HG03196 (cell line): ENCODE measurements around the gene PRKAR1B.

ENCODE experiments used
- ATAC-seq: cut with Tn5 transposase; IDR thresholded peaks from one replicate; pipeline ENCODE4 v1.9.1; 2021; ENCODE audit not compliant: unreplicated experiment

PRKAR1B gene

GRCh38 chr7:727104-727805, at the start of gene PRKAR1B:
Gene PRKAR1B, minus strand, starts transcription at chr7:727281. Its CDS starts 15,776 bp downstream, at chr7:711505.
- ATAC-seq = peak; percentile 25

GRCh38 chr7:776381-776780, 49.3 kb upstream of the PRKAR1B start:
- no peak for ATAC-seq

- no peak for ATAC-seq
These were observed 47.4 kb upstream of the PRKAR1B start for GRCh38 chr7:774161-775109.

- ATAC-seq = no peak
These were observed 46.5 kb upstream of the PRKAR1B start for GRCh38 chr7:773622-773915.

- no peak for ATAC-seq
These were observed 46.0 kb upstream of the PRKAR1B start for GRCh38 chr7:772861-773621.

GRCh38 chr7:772392-772791, 45.3 kb upstream of the PRKAR1B start:
- ATAC-seq = no peak

GRCh38 chr7:772005-772294, 44.9 kb upstream of the PRKAR1B start:
- ATAC-seq = no peak

- ATAC-seq = no peak
These were observed 44.3 kb upstream of the PRKAR1B start for GRCh38 chr7:771234-772004.

- ATAC-seq = no peak
These were observed 43.7 kb upstream of the PRKAR1B start for GRCh38 chr7:770741-771166.

- no peak for ATAC-seq
These were observed 43.3 kb upstream of the PRKAR1B start for GRCh38 chr7:770336-770735.

GRCh38 chr7:768881-769504, 41.9 kb upstream of the PRKAR1B start:
- ATAC-seq = no peak

GRCh38 chr7:767941-768731, 41.1 kb upstream of the PRKAR1B start:
- ATAC-seq = no peak

GRCh38 chr7:767580-767940, 40.5 kb upstream of the PRKAR1B start:
- ATAC-seq = no peak

- ATAC-seq = no peak
These were observed 38.3 kb upstream of the PRKAR1B start for GRCh38 chr7:765383-765782.

GRCh38 chr7:763762-764161, 36.7 kb upstream of the PRKAR1B start:
- no peak for ATAC-seq

- ATAC-seq = no peak
These were observed 35.8 kb upstream of the PRKAR1B start for GRCh38 chr7:762885-763284.

GRCh38 chr7:761631-762030, 34.5 kb upstream of the PRKAR1B start:
- no peak for ATAC-seq

GRCh38 chr7:761101-761500, 34.0 kb upstream of the PRKAR1B start:
- ATAC-seq = no peak

GRCh38 chr7:760006-760405, 32.9 kb upstream of the PRKAR1B start:
- no peak for ATAC-seq

GRCh38 chr7:759569-759968, 32.5 kb upstream of the PRKAR1B start:
- ATAC-seq = no peak
